Endothelial cell of umbilical vein (primary cell): ENCODE results near the gene MAP4K3. TPM values are rescaled to one million over a fixed set of nuclear protein-coding genes. Genes with fewer than 3 reads are reported as not detected.

ENCODE experiments used
- BruUV-seq: library from RNA; stranded (reverse); fragments of 400-500 nt; replicated peaks from 2 replicates; lab custom pipeline; 2021; lab: Mats Ljungman, UMichigan
- CTCF ChIA-PET: fragments of 300-600, 350-600 bp; sonication (Branson Sonifier 250); formaldehyde crosslinking; loops from one replicate; lab custom pipeline; 2021; ENCODE audit warnings: antibody characterized with exemption, inconsistent platforms; lab: Charles Lee
- POLR2A ChIA-PET: fragments of 300-600, 350-600 bp; sonication (Branson Sonifier 250); formaldehyde crosslinking; loops from one replicate; lab custom pipeline; 2021; ENCODE audit warnings: antibody characterized with exemption, inconsistent platforms; lab: Charles Lee
- DNase-seq: peaks from one replicate; pipeline ENCODE4 v3.0.0-alpha.2; 2011; ENCODE audit warnings: low read depth, low spot score
- FAIRE-seq: peaks from 2 replicates; lab custom pipeline; 2011; peaks lifted over from hg19 to GRCh38; lab: Jason Lieb, UNC
- H2AFZ ChIP-seq: 2 replicates; pipeline ENCODE4 v1.6.0; 2012; ENCODE audit warnings: low read depth, low read length, control low read depth, inconsistent platforms
- H3K27ac ChIP-seq: 2 replicates; pipeline ENCODE4 v1.5.1; 2011; ENCODE audit warnings: low read depth, mild to moderate bottlenecking, control low read depth, low read length, moderate library complexity; ENCODE audit not compliant: insufficient read depth
- H3K27me3 ChIP-seq, 2 experiments: 2 replicates each; pipeline versions ENCODE4 v1.6.0 to v1.6.1; 2011; ENCODE audit warnings: low read length in 2 of 2, mixed read lengths in 1 of 2; ENCODE audit not compliant: control insufficient read depth in 2 of 2, insufficient read depth in 2 of 2
- H3K36me3 ChIP-seq, 2 experiments: 2 replicates in 1 of 2; 3 replicates in 1 of 2; pipeline ENCODE4 v1.5.1; 2011; ENCODE audit warnings: low read length in 2 of 2, mild to moderate bottlenecking in 1 of 2, moderate library complexity in 1 of 2; ENCODE audit not compliant: control insufficient read depth in 2 of 2, insufficient read depth in 2 of 2; ENCODE audit errors: extremely low read depth in 1 of 2
- H3K4me1 ChIP-seq: 3 replicates; pipeline ENCODE4 v1.5.1; 2011; ENCODE audit warnings: mild to moderate bottlenecking, low read length; ENCODE audit not compliant: control insufficient read depth, insufficient read depth; ENCODE audit errors: extremely low read depth
- H3K4me2 ChIP-seq: 2 replicates; pipeline ENCODE4 v1.6.1; 2011; ENCODE audit warnings: low read length, control low read depth, mixed read lengths; ENCODE audit not compliant: insufficient read depth
- H3K4me3 ChIP-seq, 3 experiments: fragments of 200-600 bp in 1 of 3; sonication (generic), shearing (Covaris generic) in 1 of 3; replicated peaks in 1 of 3; 2 replicates each; pipeline ENCODE4 v1.5.1; 2011 to 2016; ENCODE audit warnings: control low read depth in 3 of 3, low read length in 3 of 3, mild to moderate bottlenecking in 2 of 3, inconsistent platforms in 1 of 3, low read depth in 1 of 3, moderate library complexity in 1 of 3; ENCODE audit not compliant: insufficient read depth in 1 of 3
- H3K79me2 ChIP-seq: 2 replicates; pipeline ENCODE4 v1.6.0; 2012; ENCODE audit warnings: low read length, inconsistent platforms; ENCODE audit not compliant: control insufficient read depth, insufficient read depth
- H3K9ac ChIP-seq: replicated peaks from 2 replicates; pipeline ENCODE3; 2011; ENCODE audit warnings: low read length, control low read depth; ENCODE audit not compliant: insufficient read depth; ENCODE audit errors: extremely low read depth
- H3K9me1 ChIP-seq: replicated peaks from 3 replicates; pipeline ENCODE4 v1.6.0; 2011; ENCODE audit warnings: mild to moderate bottlenecking, low read length; ENCODE audit not compliant: control insufficient read depth, insufficient read depth; ENCODE audit errors: extremely low read depth
- H3K9me3 ChIP-seq: replicated peaks from 2 replicates; pipeline ENCODE4 v1.5.1; 2012; ENCODE audit warnings: low read length, inconsistent platforms; ENCODE audit not compliant: control insufficient read depth, insufficient read depth
- H4K20me1 ChIP-seq: replicated peaks from 2 replicates; pipeline ENCODE3; 2011; ENCODE audit warnings: mild to moderate bottlenecking, low read length; ENCODE audit not compliant: control insufficient read depth, insufficient read depth; ENCODE audit errors: extremely low read depth
- EZH2 ChIP-seq: IDR thresholded peaks from 2 replicates; pipeline ENCODE4 v1.6.1; 2012; ENCODE audit warnings: borderline replicate concordance, low read depth, mild to moderate bottlenecking, moderate library complexity, low read length, inconsistent platforms; ENCODE audit not compliant: severe bottlenecking
- FOS ChIP-seq: IDR thresholded peaks from 2 replicates; pipeline ENCODE4 v1.6.1; 2011; ENCODE audit warnings: mild to moderate bottlenecking, low read length, moderate library complexity, borderline replicate concordance; ENCODE audit not compliant: insufficient read depth
- GATA2 ChIP-seq: IDR thresholded peaks from 2 replicates; pipeline ENCODE4 v1.7.0; 2011; ENCODE audit warnings: low read depth, mild to moderate bottlenecking, moderate library complexity, mixed read lengths, low read length; ENCODE audit not compliant: insufficient read length, insufficient read depth
- JUN ChIP-seq: IDR thresholded peaks from 2 replicates; pipeline ENCODE4 v1.6.1; 2011; ENCODE audit warnings: borderline replicate concordance, low read depth; ENCODE audit not compliant: insufficient read length, insufficient read depth
- MYC ChIP-seq: IDR thresholded peaks from one replicate; pipeline ENCODE4 v1.6.1; 2011; ENCODE audit warnings: mild to moderate bottlenecking, low read depth, low read length
- POLR2A ChIP-seq: IDR thresholded peaks from 2 replicates; pipeline ENCODE4 v1.6.1; 2012; ENCODE audit warnings: low read depth, mild to moderate bottlenecking, control low read depth, low read length
- POLR2AphosphoS5 ChIP-seq: IDR thresholded peaks from 2 replicates; pipeline ENCODE4 v1.6.1; 2012; ENCODE audit warnings: low read depth, mild to moderate bottlenecking, control low read depth, low read length, moderate library complexity; ENCODE audit not compliant: insufficient read depth
- dilution Hi-C: fragments of 300-500 bp; cut with MboI; formaldehyde crosslinking; loops from one replicate; pipeline ENCODE4 v1.15.0; 2019; ENCODE audit warnings: low sequenced_read_pairs; ENCODE audit not compliant: extremely low pct_ligation_motif_present
- intact Hi-C: fragments of 100-400 bp; cut with micrococcal nuclease; formaldehyde crosslinking; loops from one replicate; pipeline ENCODE4 v1.10.0; 2022
- polyA plus RNA-seq, 4 experiments: library from polyadenylated mRNA; depleted of rRNA in 3 of 4; stranded (reverse) in 3 of 4; unstranded in 1 of 4; fragments of >200 nt; gene quantifications; 2 replicates each; pipeline versions ENCODE4 v1.2.1 to v1.2.3, GENCODE V29; 2011 to 2012; ENCODE audit warnings: missing spikeins in 1 of 4
- total RNA-seq: library from RNA; stranded (reverse); gene quantifications from 2 replicates; pipeline ENCODE4 v1.2.3, GENCODE V29; 2021
- TF ChIP-seq, protein P1 (sequence below): IDR thresholded peaks from 2 replicates; pipeline ENCODE4 v1.6.1; 2011; ENCODE audit not compliant: insufficient read depth, insufficient read length
- TF ChIP-seq, protein P2 (sequence below), 2 donors: IDR thresholded peaks; 1 replicate in 1 of 2; 2 replicates in 1 of 2; pipeline ENCODE4 v1.5.1; 2011; ENCODE audit warnings: low read length in 2 of 2, mild to moderate bottlenecking in 2 of 2, moderate library complexity in 2 of 2, control low read depth in 1 of 2, inconsistent platforms in 1 of 2, low read depth in 1 of 2; ENCODE audit not compliant: insufficient read depth in 1 of 2; ENCODE audit errors: extremely low read depth in 1 of 2

The MAP4K3 gene
- total and polyA plus RNA-seq, 2 donors (not counting 3 experiments of a cell fraction or from before 2014, with no cell fraction given), result 8.0 to 45.9 TPM

DNA sequence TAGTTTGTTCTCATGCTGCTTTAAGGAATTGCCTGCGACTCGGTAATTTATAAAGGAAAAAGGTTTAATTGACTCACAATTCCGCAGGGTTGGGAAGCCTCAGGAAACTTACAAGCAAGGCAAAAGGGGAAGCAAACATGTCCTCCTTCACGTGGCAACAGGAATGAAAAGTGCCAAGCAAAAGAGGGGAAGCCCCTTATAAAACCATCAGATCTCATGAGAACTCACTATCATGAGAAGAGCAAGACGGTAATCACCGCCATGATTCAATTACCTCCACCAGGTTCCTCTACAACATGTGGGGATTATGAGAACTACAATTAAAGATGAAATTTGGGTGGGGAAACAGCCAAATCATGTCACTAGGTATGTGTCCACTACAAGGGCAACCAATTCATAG lies 53.9 kb downstream of the MAP4K3 start:
- dilution Hi-C loops, result no loop called here
- H2AFZ ChIP-seq, result no peak overlapping the region
- H3K4me2 ChIP-seq, result no peak overlapping the region
- H3K36me3 ChIP-seq, result no peaks in the 10 kb centered on the region
- H3K27ac ChIP-seq, result no peak overlapping the region
- no peaks in the 10 kb centered on the region for H3K9me1 ChIP-seq
- ChIA-PET POLR2A (no interaction called here), CTCF (interaction anchor here (0.7 to 1.1 kb wide), 2 partner anchors 10 to 314 kb away, joined by 3 to 4 read pairs; no protein-coding TSS in a partner anchor)
- H3K79me2 ChIP-seq, result peaks cover 29% of the 10 kb centered on the region
- H3K9me3 ChIP-seq, result no peaks in the 10 kb centered on the region
- BruUV-seq, result no TSS peak
- intact Hi-C loops, result loop anchor here (5.0 kb wide), 1 partner anchor 99 kb away; no protein-coding TSS in a partner anchor
- H3K4me3 ChIP-seq, result no peak overlapping the region
- DNase-seq, result no peak
- H3K27me3 ChIP-seq, result no peaks in the 10 kb centered on the region
- TF ChIP-seq, protein P1, sequence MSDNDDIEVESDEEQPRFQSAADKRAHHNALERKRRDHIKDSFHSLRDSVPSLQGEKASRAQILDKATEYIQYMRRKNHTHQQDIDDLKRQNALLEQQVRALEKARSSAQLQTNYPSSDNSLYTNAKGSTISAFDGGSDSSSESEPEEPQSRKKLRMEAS, result no peak
- TF ChIP-seq POLR2AphosphoS5 (no peak), POLR2A (no peak), FOS (no peak), EZH2 (no peak)
- H3K9ac ChIP-seq, result no peak overlapping the region
- FAIRE-seq, result no peak
- peaks cover 11% of the 10 kb centered on the region for H3K4me1 ChIP-seq
- no peaks in the 10 kb centered on the region for H4K20me1 ChIP-seq

DNA sequence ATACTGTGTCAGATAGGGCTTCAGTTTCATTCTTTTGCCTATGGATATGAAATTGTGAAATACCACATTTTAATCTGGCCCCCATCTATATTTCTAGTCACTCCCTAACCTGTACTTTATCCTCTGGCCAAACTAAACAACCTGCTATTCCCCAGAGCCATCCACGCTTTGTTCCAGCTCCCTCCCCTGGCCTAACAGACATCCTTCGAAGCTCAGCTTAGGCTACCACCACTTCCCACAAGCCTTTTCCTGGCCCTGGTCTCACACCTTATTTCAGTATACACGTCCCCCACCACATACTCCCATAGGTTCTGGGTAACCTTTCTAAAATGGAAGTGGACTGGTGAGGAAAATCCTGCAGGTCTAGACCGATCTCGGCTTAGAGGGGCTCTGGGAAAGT lies 55.4 kb downstream of the MAP4K3 start:
- Histone ChIP-seq H3K36me3 (no peaks in the 10 kb centered on the region), H3K27ac (no peak overlapping the region), H3K9ac (no peak overlapping the region), H3K4me3 (no peak overlapping the region), H3K9me1 (no peaks in the 10 kb centered on the region), H3K27me3 (no peaks in the 10 kb centered on the region), H2AFZ (no peak overlapping the region), H3K4me2 (no peak overlapping the region), H3K9me3 (no peaks in the 10 kb centered on the region), H3K79me2 (peaks cover 23% of the 10 kb centered on the region), H3K4me1 (peaks cover 11% of the 10 kb centered on the region), H4K20me1 (no peaks in the 10 kb centered on the region)
- BruUV-seq, result no TSS peak
- no peak for FAIRE-seq
- no peak for TF ChIP-seq EZH2
- TF ChIP-seq FOS, result no peak
- TF ChIP-seq MYC, result no peak
- TF ChIP-seq GATA2, result no peak
- TF ChIP-seq, protein P2, sequence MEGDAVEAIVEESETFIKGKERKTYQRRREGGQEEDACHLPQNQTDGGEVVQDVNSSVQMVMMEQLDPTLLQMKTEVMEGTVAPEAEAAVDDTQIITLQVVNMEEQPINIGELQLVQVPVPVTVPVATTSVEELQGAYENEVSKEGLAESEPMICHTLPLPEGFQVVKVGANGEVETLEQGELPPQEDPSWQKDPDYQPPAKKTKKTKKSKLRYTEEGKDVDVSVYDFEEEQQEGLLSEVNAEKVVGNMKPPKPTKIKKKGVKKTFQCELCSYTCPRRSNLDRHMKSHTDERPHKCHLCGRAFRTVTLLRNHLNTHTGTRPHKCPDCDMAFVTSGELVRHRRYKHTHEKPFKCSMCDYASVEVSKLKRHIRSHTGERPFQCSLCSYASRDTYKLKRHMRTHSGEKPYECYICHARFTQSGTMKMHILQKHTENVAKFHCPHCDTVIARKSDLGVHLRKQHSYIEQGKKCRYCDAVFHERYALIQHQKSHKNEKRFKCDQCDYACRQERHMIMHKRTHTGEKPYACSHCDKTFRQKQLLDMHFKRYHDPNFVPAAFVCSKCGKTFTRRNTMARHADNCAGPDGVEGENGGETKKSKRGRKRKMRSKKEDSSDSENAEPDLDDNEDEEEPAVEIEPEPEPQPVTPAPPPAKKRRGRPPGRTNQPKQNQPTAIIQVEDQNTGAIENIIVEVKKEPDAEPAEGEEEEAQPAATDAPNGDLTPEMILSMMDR (IDR thresholded peaks at IDR 0.05; ENCODE audit: extremely low read depth in 1 of 2, insufficient read depth in 1 of 2, low read depth in 1 of 2, low read length in 2 of 2), result no peak
- no peak for TF ChIP-seq JUN
- no peak for TF ChIP-seq POLR2AphosphoS5
- TF ChIP-seq, protein P1, result no peak
- ChIA-PET POLR2A (no interaction called here), CTCF (interaction anchor here (3.3 to 6.4 kb wide), 3 partner anchors 19 to 348 kb away, joined by 24 to 129 read pairs (median 116); no protein-coding TSS in a partner anchor)
- dilution Hi-C loops (no loop called here), intact Hi-C loops (loop anchor here (5.0 kb wide), 1 partner anchor 101 kb away; no protein-coding TSS in a partner anchor)
- DNase-seq, result no peak
